HG03439 (cell line): Measurements from ENCODE around the gene LAMP1.
"Not testable (repeated sequence)": the region's sequence is repeated elsewhere in the genome, so short reads cannot be mapped to it uniquely, and the experiment has no call there.

ENCODE experiments used
- ATAC-seq: cut with Tn5 transposase; IDR thresholded peaks from one replicate; pipeline ENCODE4 v1.9.1; 2021; ENCODE audit warnings: mild to moderate bottlenecking, moderate library complexity; ENCODE audit not compliant: unreplicated experiment

Gene LAMP1

GRCh38 chr13:113354831-113355610, 58.0 kb downstream of the LAMP1 start:
- no peak for ATAC-seq

GRCh38 chr13:113355621-113356020, 58.6 kb downstream of the LAMP1 start:
- ATAC-seq: no peak

- no peak for ATAC-seq
These were observed 59.6 kb downstream of the LAMP1 start for GRCh38 chr13:113356596-113356995.

- ATAC-seq: no peak
These were observed 60.5 kb downstream of the LAMP1 start for GRCh38 chr13:113357529-113357928.

GRCh38 chr13:113358653-113359190, 61.7 kb downstream of the LAMP1 start:
- no peak for ATAC-seq

GRCh38 chr13:113359571-113359970, 62.5 kb downstream of the LAMP1 start:
- ATAC-seq: no peak

- no peak for ATAC-seq
These were observed 63.4 kb downstream of the LAMP1 start for GRCh38 chr13:113360446-113360845.

- no peak for ATAC-seq
These were observed 64.4 kb downstream of the LAMP1 start for GRCh38 chr13:113361406-113361805.

GRCh38 chr13:113364311-113364889, 67.4 kb downstream of the LAMP1 start:
- no peak for ATAC-seq

- ATAC-seq: no peak
These were observed 68.0 kb downstream of the LAMP1 start for GRCh38 chr13:113364901-113365582.

GRCh38 chr13:113365583-113365970, 68.5 kb downstream of the LAMP1 start:
- no peak for ATAC-seq

GRCh38 chr13:113365971-113366588, 69.0 kb downstream of the LAMP1 start:
- ATAC-seq: no peak

GRCh38 chr13:113367020-113367560, 70.1 kb downstream of the LAMP1 start:
- ATAC-seq: no peak

GRCh38 chr13:113367771-113368170, 70.7 kb downstream of the LAMP1 start:
- ATAC-seq: no peak

GRCh38 chr13:113368353-113368752, 71.3 kb downstream of the LAMP1 start:
- not testable (repeated sequence) for ATAC-seq

- no peak for ATAC-seq
These were observed 72.2 kb downstream of the LAMP1 start for GRCh38 chr13:113369189-113369588.

GRCh38 chr13:113369881-113370280, 72.8 kb downstream of the LAMP1 start:
- ATAC-seq: no peak

- no peak for ATAC-seq
These were observed 74.0 kb downstream of the LAMP1 start for GRCh38 chr13:113371061-113371460.

- not testable (repeated sequence) for ATAC-seq
These were observed 74.7 kb downstream of the LAMP1 start for GRCh38 chr13:113371701-113372100.
